GM12892 (cell line): ENCODE results near the gene SGTB.

Experiments used
- POLR2A ChIP-seq: IDR thresholded peaks from 2 replicates; pipeline ENCODE4 v1.6.1; 2011; ENCODE audit warnings: low read depth, low read length, control low read depth
- POLR2AphosphoS5 ChIP-seq: IDR thresholded peaks from 2 replicates; pipeline ENCODE4 v1.6.1; 2011; ENCODE audit warnings: low read depth, low read length, control low read depth

GRCh38 chr5:65663804-65664521 is 57.9 kb downstream of the SGTB start:
- TF ChIP-seq POLR2A (no peak), POLR2AphosphoS5 (no peak)
